Esophagus mucosa (tissue), 1 donor: ENCODE data around the gene C4B. TPM values are rescaled to one million over a fixed set of nuclear protein-coding genes. Genes with fewer than 3 reads are reported as not detected.

Experiments
- ATAC-seq: fragments of 200-7000 bp; cut with Tn5 transposase; one replicate; pipeline ENCODE4 v1.9.1; 2020
- total RNA-seq: library from RNA; stranded (reverse); gene quantifications from one replicate; pipeline ENCODE4 v1.2.4, GENCODE V29; 2023
- donor health status: DM: yes; HTN: yes; CAD: no.

C4B gene
- total RNA-seq, 1 donor from 2014 or later, result 5.3 TPM

GRCh38 chr6:32083812-32084768, 69.5 kb downstream of the C4B start:
- no peak for ATAC-seq

- ATAC-seq, result no peak
Observed at GRCh38 chr6:32084780-32085179, 70.2 kb downstream of the C4B start.

Other genes with a start within 250 kb of the C4B start
- 1.6 TPM for gene VWA7, start 237.5 kb upstream of the C4B start, total RNA-seq
- 79.8 TPM for gene VARS1, start 219.0 kb upstream of the C4B start, total RNA-seq
- gene LSM2, start 207.8 kb upstream of the C4B start, total RNA-seq, result 45.0 TPM
- 0.44 TPM for gene HSPA1L, start 199.5 kb upstream of the C4B start, total RNA-seq
- gene HSPA1A, start 199.3 kb upstream of the C4B start, total RNA-seq, result 56.6 TPM
- 92.9 TPM for gene HSPA1B, start 187.1 kb upstream of the C4B start, total RNA-seq
- gene NEU1, start 152.0 kb upstream of the C4B start, total RNA-seq, result 17.9 TPM
- 2.9 TPM for gene SLC44A4, start 135.8 kb upstream of the C4B start, total RNA-seq
- 28.2 TPM for gene EHMT2, start 117.1 kb upstream of the C4B start, total RNA-seq
- gene ZBTB12, start 112.7 kb upstream of the C4B start, total RNA-seq, result 2.0 TPM
- gene C2, start 87.1 kb upstream of the C4B start, total RNA-seq, result 2.9 TPM
- 36.1 TPM for gene CFB, start 68.7 kb upstream of the C4B start, total RNA-seq
- 57.7 TPM for gene NELFE, start 55.8 kb upstream of the C4B start, total RNA-seq
- 31.3 TPM for gene SKIC2, start 55.6 kb upstream of the C4B start, total RNA-seq
- 10.6 TPM for gene DXO, start 42.7 kb upstream of the C4B start, total RNA-seq
- gene C4A, start 32.7 kb upstream of the C4B start, total RNA-seq, result 2.9 TPM
- 0.60 TPM for gene CYP21A2, start 23.6 kb downstream of the C4B start, total RNA-seq
- 7.6 TPM for gene TNXB, start 94.5 kb downstream of the C4B start, total RNA-seq
- gene ATF6B, start 113.5 kb downstream of the C4B start, total RNA-seq, result 76.0 TPM
- gene FKBPL, start 115.5 kb downstream of the C4B start, total RNA-seq, result 10.1 TPM
- gene PRRT1, start 137.1 kb downstream of the C4B start, total RNA-seq, result 0.40 TPM
- gene PPT2, start 139.3 kb downstream of the C4B start, total RNA-seq, result 18.1 TPM
- gene EGFL8, start 149.8 kb downstream of the C4B start, total RNA-seq, result 10.2 TPM
- gene AGPAT1, start 161.3 kb downstream of the C4B start, total RNA-seq, result 18.2 TPM
- 30.4 TPM for gene RNF5, start 163.6 kb downstream of the C4B start, total RNA-seq
- gene AGER, start 169.5 kb downstream of the C4B start, total RNA-seq, result 2.7 TPM
- gene PBX2, start 175.4 kb downstream of the C4B start, total RNA-seq, result 34.7 TPM
- 2.2 TPM for gene GPSM3, start 177.8 kb downstream of the C4B start, total RNA-seq
- gene NOTCH4, start 209.3 kb downstream of the C4B start, total RNA-seq, result 2.7 TPM